DND-41 (cell line): Measurements from ENCODE around the gene MED13.

Source experiments
- CTCF ChIP-seq: IDR thresholded peaks from 2 replicates; pipeline ENCODE4 v1.5.1; 2012; ENCODE audit warnings: borderline replicate concordance, low read length, moderate library complexity, mild to moderate bottlenecking; ENCODE audit not compliant: poor library complexity, severe bottlenecking; ENCODE audit errors: extremely low read depth
- EZH2 ChIP-seq: IDR thresholded peaks from 3 replicates; pipeline ENCODE4 v1.6.1; 2012; ENCODE audit warnings: borderline replicate concordance, low read depth, mild to moderate bottlenecking, moderate library complexity, low read length, inconsistent platforms; ENCODE audit not compliant: severe bottlenecking

GRCh38 chr17:61972311-61972710 lies 92.8 kb downstream of the MED13 start:
- TF ChIP-seq CTCF (no peak), EZH2 (no peak)
